ENCODE data around the gene ANKRD24.

DNA sequence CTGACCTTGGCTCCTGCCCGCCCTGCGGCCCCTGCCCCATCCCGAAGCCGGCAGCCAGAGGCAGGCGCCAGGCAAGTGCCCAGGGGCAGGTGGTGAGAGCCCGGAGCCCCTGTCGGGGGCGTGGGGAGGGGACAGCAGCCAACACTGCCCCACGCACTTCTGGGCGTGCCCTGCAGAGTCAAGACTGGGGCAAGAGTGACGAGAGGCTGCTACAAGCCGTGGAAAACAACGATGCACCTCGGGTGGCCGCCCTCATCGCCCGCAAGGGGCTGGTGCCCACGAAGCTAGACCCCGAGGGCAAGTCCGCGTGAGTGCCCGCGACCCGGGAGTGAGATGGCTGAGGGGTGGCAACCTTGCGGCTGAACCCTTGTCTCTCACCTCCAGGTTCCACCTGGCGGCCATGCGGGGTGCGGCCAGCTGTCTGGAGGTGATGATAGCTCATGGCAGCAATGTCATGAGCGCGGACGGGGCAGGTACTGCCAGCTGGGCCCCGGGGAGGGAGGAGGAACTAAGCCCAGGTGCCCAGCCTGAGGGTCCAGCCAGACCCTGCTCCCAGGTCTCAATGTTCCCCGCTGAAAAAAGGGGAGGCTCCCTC lies 17.3 kb downstream of the ANKRD24 start:
- TF ChIP-seq, protein P1, sequence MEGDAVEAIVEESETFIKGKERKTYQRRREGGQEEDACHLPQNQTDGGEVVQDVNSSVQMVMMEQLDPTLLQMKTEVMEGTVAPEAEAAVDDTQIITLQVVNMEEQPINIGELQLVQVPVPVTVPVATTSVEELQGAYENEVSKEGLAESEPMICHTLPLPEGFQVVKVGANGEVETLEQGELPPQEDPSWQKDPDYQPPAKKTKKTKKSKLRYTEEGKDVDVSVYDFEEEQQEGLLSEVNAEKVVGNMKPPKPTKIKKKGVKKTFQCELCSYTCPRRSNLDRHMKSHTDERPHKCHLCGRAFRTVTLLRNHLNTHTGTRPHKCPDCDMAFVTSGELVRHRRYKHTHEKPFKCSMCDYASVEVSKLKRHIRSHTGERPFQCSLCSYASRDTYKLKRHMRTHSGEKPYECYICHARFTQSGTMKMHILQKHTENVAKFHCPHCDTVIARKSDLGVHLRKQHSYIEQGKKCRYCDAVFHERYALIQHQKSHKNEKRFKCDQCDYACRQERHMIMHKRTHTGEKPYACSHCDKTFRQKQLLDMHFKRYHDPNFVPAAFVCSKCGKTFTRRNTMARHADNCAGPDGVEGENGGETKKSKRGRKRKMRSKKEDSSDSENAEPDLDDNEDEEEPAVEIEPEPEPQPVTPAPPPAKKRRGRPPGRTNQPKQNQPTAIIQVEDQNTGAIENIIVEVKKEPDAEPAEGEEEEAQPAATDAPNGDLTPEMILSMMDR (IDR thresholded peaks at IDR 0.05; ENCODE audit: low read depth, low read length, missing input control) = no peak
- TF ChIP-seq, protein P2, sequence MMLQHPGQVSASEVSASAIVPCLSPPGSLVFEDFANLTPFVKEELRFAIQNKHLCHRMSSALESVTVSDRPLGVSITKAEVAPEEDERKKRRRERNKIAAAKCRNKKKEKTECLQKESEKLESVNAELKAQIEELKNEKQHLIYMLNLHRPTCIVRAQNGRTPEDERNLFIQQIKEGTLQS (IDR thresholded peaks at IDR 0.05) = no peak
- TF ChIP-seq RAD21 (IDR thresholded peaks at IDR 0.05) (no peak), GABPA (IDR thresholded peaks at IDR 0.05 in 1 of 2, conservative IDR thresholded peaks at IDR 0.05 in 1 of 2) (no peak), RXRA (IDR thresholded peaks at IDR 0.05) (no peak), TAF1 (conservative IDR thresholded peaks at IDR 0.05) (no peak), YY1 (IDR thresholded peaks at IDR 0.05) (no peak), SP1 (IDR thresholded peaks at IDR 0.05) (no peak), FOXA1 (IDR thresholded peaks at IDR 0.05) (no peak)
- TF ChIP-seq, protein P3, sequence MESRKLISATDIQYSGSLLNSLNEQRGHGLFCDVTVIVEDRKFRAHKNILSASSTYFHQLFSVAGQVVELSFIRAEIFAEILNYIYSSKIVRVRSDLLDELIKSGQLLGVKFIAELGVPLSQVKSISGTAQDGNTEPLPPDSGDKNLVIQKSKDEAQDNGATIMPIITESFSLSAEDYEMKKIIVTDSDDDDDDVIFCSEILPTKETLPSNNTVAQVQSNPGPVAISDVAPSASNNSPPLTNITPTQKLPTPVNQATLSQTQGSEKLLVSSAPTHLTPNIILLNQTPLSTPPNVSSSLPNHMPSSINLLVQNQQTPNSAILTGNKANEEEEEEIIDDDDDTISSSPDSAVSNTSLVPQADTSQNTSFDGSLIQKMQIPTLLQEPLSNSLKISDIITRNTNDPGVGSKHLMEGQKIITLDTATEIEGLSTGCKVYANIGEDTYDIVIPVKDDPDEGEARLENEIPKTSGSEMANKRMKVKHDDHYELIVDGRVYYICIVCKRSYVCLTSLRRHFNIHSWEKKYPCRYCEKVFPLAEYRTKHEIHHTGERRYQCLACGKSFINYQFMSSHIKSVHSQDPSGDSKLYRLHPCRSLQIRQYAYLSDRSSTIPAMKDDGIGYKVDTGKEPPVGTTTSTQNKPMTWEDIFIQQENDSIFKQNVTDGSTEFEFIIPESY (IDR thresholded peaks at IDR 0.05) = no peak
- TF ChIP-seq, protein P4, sequence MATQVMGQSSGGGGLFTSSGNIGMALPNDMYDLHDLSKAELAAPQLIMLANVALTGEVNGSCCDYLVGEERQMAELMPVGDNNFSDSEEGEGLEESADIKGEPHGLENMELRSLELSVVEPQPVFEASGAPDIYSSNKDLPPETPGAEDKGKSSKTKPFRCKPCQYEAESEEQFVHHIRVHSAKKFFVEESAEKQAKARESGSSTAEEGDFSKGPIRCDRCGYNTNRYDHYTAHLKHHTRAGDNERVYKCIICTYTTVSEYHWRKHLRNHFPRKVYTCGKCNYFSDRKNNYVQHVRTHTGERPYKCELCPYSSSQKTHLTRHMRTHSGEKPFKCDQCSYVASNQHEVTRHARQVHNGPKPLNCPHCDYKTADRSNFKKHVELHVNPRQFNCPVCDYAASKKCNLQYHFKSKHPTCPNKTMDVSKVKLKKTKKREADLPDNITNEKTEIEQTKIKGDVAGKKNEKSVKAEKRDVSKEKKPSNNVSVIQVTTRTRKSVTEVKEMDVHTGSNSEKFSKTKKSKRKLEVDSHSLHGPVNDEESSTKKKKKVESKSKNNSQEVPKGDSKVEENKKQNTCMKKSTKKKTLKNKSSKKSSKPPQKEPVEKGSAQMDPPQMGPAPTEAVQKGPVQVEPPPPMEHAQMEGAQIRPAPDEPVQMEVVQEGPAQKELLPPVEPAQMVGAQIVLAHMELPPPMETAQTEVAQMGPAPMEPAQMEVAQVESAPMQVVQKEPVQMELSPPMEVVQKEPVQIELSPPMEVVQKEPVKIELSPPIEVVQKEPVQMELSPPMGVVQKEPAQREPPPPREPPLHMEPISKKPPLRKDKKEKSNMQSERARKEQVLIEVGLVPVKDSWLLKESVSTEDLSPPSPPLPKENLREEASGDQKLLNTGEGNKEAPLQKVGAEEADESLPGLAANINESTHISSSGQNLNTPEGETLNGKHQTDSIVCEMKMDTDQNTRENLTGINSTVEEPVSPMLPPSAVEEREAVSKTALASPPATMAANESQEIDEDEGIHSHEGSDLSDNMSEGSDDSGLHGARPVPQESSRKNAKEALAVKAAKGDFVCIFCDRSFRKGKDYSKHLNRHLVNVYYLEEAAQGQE (IDR thresholded peaks at IDR 0.05) = no peak
- TF ChIP-seq, protein P5, sequence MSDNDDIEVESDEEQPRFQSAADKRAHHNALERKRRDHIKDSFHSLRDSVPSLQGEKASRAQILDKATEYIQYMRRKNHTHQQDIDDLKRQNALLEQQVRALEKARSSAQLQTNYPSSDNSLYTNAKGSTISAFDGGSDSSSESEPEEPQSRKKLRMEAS (IDR thresholded peaks at IDR 0.05) = no peak

Data from liver (tissue), 3 donors.